Astrocyte of the cerebellum (primary cell): ENCODE data around the gene LIMK1.
"Not testable (repeated sequence)": the region's sequence is repeated elsewhere in the genome, so short reads cannot be mapped to it uniquely, and the experiment has no call there.

Experiments used
- DNase-seq: peaks from one replicate; pipeline ENCODE4 v3.0.0-alpha.2; 2011; ENCODE audit warnings: low read depth
- H3K4me3 ChIP-seq: 2 replicates; pipeline ENCODE4 v1.5.1; 2011; ENCODE audit warnings: mild to moderate bottlenecking, low read depth, low read length, moderate library complexity
- in situ Hi-C: cut with HindIII; loops from 2 replicates; pipeline ENCODE4 v1.10.0; 2017; ENCODE audit warnings: low sequenced_read_pairs
- TF ChIP-seq, protein P1 (sequence below): IDR thresholded peaks from 2 replicates; pipeline ENCODE4 v1.5.1; 2012; ENCODE audit warnings: low read length, low read depth, moderate library complexity, mild to moderate bottlenecking; ENCODE audit errors: missing control alignments

Gene LIMK1

DNA sequence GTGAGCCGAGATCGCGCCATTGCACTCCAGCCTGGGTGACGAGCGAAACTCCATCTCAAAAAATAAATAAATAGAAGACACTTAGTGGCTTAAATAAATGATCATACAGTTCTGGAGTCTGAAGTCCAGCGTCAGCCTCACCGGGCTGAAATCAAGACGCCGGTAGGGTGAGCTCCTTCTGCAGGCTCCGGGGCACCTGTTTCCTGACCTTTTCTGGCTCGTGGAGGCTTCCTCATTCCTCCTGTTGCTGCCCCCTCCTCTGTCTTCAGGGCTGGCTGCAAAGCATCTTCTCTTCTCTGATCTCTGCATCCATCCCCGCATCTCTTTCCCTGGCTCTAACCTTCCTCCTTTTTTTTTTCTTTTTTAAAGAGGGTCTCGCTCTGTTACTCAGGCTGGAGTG, 32.8 kb downstream of the LIMK1 start:
- no peak for DNase-seq
- H3K4me3 ChIP-seq = no peak overlapping the region
- TF ChIP-seq, protein P1, sequence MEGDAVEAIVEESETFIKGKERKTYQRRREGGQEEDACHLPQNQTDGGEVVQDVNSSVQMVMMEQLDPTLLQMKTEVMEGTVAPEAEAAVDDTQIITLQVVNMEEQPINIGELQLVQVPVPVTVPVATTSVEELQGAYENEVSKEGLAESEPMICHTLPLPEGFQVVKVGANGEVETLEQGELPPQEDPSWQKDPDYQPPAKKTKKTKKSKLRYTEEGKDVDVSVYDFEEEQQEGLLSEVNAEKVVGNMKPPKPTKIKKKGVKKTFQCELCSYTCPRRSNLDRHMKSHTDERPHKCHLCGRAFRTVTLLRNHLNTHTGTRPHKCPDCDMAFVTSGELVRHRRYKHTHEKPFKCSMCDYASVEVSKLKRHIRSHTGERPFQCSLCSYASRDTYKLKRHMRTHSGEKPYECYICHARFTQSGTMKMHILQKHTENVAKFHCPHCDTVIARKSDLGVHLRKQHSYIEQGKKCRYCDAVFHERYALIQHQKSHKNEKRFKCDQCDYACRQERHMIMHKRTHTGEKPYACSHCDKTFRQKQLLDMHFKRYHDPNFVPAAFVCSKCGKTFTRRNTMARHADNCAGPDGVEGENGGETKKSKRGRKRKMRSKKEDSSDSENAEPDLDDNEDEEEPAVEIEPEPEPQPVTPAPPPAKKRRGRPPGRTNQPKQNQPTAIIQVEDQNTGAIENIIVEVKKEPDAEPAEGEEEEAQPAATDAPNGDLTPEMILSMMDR = no peak
- in situ Hi-C loops = no loop called here

DNA sequence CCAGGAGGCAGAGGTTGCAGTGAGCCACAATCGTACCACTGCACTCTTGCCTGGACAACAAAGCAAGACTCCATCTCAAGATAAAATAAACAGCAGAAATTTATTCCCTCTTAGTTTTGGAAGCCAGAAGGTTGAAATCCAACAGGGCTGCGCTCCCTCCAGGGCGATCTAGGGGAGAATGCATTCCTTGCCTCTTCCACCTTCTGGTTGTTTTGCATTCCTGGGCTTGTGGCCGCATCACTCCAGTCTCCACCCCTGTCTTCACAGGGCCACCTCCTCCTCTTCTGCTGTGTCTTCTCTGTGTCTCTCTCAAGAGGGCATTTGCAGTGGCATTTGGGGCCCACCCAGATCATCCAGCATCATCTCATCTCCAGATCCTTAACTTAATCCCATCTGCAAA, 36.2 kb downstream of the LIMK1 start:
- no peak for DNase-seq
- H3K4me3 ChIP-seq = no peak overlapping the region
- TF ChIP-seq, protein P1 = no peak
- in situ Hi-C loops = no loop called here

DNA sequence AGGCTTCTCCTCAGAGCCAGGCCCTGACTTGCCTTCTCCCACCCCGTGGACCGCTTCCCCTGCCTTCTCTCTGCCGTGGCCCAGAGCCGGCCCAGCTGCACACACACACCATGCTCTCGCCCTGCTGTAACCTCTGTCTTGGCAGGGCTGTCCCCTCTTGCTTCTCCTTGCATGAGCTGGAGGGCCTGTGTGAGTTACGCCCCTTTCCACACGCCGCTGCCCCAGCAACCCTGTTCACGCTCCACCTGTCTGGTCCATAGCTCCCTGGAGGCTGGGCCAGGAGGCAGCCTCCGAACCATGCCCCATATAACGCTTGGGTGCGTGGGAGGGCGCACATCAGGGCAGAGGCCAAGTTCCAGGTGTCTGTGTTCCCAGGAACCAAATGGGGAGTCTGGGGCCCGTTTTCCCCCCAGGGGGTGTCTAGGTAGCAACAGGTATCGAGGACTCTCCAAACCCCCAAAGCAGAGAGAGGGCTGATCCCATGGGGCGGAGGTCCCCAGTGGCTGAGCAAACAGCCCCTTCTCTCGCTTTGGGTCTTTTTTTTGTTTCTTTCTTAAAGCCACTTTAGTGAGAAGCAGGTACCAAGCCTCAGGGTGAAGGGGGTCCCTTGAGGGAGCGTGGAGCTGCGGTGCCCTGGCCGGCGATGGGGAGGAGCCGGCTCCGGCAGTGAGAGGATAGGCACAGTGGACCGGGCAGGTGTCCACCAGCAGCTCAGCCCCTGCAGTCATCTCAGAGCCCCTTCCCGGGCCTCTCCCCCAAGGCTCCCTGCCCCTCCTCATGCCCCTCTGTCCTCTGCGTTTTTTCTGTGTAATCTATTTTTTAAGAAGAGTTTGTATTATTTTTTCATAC, 38.0 kb downstream of the LIMK1 start:
- in situ Hi-C loops = no loop called here

DNA sequence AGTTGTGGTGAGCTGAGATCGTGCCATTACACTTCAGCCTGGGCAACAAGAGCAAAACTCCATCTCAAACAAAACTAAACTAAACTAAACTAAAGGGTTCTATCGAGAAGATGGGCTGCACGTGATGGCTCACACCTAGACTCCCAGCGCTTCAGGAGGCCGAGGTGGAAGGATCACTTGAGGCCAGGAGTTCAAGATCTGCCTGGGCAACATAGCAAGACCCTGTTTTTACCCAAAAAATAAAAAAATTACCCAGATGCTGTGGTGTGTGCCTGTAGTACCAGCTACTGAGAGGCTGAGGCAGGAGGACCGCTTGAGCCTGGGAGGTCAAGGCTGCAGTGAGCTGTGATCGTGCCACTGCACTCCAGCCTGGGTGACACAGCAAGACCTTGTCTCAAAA, 40.3 kb downstream of the LIMK1 start:
- in situ Hi-C loops, H3K4me3 ChIP-seq, DNase-seq: not testable (repeated sequence)

More for the DNA sequence above, 38.0 kb downstream of the LIMK1 start:
- DNase-seq = no peak
- TF ChIP-seq, protein P1 = no peak
- no peak overlapping the region for H3K4me3 ChIP-seq

DNA sequence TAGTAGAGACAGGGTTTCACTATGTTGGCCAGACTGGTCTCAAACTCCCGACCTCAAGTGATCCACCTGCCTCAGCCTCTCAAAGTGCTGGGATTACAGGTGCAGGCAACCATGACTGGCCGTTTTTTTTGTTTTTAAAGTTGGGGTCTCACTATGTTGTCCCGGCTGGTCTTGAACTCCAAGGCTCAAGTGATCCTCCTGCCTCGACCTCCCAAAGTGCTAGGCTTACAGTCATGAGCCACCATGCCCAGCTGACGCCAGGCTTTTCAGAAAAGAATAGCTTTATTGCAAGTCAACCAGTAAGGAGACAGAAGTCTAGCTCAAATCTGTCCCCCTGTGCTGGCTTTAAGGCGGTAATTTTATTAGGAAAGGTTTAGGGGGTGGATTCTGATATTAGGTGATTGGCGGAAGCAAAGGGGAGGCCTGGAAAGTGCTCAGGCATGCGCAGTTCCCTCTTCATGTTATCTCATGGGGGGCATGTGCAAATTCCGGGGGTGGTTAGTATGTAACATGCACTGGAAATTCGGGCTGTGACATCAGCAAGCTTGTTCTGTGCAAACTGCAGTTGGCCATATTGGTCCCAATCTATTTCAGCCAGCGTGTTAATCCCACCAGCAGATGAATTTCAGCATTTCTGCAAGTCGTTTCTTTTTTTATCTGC, 42.7 kb downstream of the LIMK1 start:
- in situ Hi-C loops = no loop called here
- H3K4me3 ChIP-seq = no peak overlapping the region
- TF ChIP-seq, protein P1 = no peak
- no peak for DNase-seq

DNA sequence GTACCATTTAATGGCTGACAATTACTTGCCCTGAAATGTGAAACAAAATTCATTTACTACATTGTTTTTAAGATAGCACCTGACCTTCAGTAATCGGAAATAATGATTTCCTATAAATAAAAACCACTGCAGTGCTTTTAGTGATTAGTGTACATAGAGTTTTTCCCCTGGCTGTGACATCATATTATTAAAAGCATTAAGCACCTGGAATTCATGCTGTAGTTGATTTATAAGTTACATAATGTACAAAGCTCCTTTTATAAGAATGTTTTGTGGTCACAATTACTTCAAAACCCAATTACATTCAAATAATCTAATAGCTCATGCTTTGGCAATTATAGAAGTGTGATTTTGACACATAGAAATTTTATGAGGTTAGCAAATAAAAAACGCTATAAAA, 46.3 kb downstream of the LIMK1 start:
- TF ChIP-seq, protein P1 = no peak
- in situ Hi-C loops = no loop called here

DNA sequence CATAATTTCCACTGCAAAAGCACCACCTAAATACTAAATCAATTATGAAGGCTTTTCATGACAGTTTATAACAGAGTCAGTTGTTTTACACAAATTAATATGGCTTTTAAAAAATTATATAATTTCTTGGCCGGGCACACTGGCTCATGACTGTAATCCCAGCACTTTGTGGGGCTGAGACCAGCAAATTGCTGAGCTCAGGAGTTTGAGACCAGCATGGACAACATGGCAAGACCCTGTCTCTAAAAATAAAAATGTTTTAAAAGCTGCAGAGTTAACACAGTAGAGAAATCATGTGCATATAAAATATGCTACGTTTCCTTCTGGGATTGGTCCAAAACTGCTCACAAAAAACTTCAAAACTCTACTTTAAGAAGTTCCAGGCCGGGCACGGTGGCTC, 46.9 kb downstream of the LIMK1 start:
- in situ Hi-C loops = no loop called here
- TF ChIP-seq, protein P1 = no peak

More for the DNA sequence above, 46.3 kb downstream of the LIMK1 start:
- H3K4me3 ChIP-seq = no peak overlapping the region
- DNase-seq = no peak

More for the DNA sequence above, 46.9 kb downstream of the LIMK1 start:
- no peak overlapping the region for H3K4me3 ChIP-seq
- no peak for DNase-seq
